GM21390 (cell line): ENCODE data around the gene EPB41L2.
"Not testable (repeated sequence)": the region's sequence is repeated elsewhere in the genome, so short reads cannot be mapped to it uniquely, and the experiment has no call there.

Source experiments
- ATAC-seq: cut with Tn5 transposase; IDR thresholded peaks from one replicate; pipeline ENCODE4 v1.9.1; 2021; ENCODE audit not compliant: unreplicated experiment

The EPB41L2 gene

DNA sequence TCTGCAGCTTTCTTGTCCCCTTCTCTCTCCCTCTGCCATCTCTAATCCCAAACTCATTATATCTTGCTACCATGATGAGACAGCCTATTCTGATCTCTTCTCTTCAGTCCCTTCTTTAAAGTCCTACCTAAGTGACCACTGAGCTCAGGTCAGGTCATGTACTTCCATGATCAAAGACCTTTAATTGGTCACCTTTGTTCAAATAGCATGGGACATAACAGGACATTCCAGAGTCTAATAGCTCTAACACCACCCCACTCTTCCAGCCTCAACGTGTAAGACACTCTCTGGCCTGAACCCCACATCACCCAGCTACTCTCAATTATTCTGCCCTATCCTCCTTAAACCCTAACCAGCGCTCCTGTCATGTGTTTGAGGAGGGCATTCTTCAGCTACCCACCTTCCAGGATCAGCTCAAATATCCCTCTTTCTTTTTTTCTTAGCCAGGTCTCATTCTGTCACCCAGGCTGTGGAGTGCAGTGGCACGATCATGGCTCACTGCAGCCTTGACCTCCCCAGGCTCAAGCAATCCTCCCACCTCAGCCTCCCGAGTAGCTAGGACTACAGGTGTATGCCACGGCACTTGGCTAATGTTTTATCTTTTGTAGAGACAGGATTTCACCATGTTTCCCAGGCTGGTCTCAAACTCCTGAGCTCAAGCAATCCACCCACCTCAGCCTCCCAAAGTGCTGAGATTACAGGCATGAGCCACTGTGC lies 237.9 kb downstream of the EPB41L2 start:
- no peak for ATAC-seq

DNA sequence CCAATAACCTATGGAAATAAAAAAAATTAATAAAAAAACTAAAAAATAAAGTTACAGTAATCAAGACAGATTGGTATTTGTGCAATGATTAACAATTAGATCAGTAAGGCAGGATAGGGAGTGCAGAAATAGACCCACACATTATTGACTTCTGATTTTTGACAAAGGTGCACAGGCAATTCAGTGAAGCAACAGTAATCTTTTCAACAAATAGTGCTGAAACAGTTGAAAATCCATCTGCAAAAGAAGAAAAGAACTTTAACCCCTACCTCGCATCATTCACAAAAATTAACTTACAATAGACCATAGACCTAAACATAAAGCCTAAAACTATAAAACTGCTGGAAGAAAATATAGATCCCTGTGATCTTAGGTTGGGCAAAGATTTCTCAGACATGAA lies 240.3 kb downstream of the EPB41L2 start:
- no peak for ATAC-seq

DNA sequence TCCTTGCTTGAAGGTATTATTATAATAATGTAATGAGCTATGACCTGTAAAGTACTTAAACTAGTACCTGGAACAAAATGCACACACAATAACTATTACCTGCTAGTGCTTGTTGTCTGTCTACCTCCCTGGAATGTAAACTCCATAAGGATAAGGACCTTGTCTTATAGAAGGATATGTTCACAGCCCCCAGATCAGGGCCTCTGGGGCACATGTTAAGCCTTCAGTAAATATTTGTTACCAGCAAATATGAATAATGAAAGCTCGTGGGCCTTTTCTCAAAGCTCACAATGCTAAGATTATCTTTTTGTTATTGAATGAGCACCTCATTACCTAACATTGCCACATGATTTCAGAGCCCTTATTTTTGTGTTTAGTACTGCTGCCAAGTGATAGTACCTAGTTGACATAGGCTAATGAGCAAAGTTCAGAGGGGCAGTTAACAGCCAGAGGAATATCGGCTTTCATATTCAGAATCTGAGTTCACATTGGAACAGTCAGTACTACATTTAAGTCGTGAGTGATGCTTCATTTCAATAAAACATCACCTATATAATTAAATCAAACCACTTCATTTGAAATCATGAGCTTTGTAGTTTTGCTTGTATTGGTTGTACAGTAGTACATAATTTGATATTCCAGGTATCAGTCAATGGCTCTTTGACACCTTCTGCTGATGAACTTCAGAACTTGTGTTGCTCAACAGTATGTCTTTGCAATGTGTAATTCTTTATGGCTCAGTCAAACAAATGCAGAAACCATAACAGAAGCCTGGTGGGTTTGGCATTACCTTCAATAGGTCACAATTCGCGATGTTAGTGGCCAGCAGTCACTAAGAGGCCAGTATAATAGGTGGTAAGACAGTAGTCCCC lies 247.6 kb downstream of the EPB41L2 start:
- no peak for ATAC-seq

DNA sequence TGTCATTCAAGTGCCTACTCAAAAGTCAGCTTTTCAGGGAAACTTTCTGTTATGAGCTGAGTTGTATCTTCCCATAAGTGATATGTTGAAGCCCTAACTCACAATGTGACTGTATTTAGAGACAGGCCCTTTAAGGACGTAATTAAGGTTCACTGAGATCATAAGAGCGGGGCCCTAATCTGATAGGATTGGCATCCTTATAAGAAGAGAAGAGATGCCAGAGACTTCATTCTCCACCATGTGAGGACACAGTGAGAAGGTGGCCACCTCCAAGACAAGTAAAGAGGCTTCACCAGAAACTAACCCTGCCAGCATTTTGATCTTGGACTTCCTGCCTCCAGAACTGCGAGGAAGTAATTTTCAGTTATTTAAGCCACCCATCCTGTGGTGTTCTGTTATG lies 248.5 kb downstream of the EPB41L2 start:
- no peak for ATAC-seq

DNA sequence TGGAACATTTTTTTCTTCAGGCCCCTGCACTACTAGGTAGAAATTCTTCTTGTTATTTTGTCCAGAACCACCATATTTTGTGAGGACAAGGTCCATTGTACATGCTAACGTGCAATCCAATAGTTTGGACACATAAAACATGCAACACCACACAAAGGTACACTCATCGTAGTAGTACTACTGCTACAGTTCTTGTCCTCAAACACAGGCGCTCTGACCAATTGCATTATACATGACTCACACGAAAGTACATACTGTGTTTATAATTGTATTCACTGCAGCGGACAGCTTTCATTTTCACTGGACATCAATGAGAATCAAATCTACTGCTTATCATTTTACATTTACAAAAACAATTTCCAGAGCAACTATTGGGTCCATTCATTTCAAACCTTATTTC lies 251.1 kb downstream of the EPB41L2 start:
- no peak for ATAC-seq

DNA sequence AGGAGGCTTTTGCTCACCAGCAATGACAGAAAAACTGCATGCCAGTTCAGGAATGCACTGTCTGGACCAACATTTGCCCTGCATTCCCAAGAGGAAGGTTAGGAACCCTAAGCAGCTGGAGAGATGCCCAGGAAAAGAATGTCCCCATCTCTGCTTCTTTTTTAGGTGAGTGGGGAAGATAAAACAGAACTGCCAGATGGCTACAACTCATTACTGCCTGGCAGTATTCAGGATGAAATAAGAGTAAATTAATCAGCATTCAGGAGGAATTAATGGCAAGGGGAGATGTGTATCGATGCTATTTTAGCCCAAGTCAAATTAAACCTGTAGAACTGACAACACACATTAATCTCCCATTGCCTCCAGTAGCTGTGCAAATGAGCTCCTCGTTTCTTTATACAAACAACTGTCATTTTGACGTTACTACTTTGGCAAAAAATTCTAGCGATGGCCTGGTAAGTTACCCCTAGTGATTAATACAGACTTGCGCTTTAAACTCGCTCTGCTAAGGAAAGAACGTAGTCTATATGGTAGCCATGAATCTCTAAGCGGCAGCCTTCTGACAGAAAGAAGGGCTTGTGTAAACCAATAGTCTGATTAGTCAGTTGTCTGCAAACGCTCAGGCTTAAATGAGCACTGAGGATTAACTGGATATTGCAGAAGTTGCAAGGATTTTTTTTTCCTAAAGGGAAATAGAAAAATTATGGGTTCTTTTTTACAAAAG lies 252.6 kb downstream of the EPB41L2 start:
- ATAC-seq, result no peak

DNA sequence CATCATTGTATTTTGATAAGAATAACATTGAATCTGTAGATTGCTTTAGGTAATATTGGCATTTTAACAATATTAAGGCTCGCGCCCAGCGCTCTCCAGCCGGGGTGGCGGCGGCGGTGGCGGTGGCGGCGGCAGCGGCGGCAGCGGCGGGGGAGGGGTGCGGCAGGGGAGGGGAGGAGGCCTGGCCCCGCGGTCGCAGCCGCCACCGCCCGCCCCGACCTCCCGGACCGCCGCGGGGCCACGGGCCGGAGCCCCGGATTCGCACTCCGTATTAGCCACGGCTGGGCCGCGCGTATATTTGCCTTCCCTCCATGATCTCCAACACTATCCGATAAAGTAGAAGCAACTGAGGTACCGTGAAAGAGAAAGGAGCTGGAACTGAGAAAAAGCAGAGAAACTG lies 261.7 kb downstream of the EPB41L2 start:
- not testable (repeated sequence) for ATAC-seq

DNA sequence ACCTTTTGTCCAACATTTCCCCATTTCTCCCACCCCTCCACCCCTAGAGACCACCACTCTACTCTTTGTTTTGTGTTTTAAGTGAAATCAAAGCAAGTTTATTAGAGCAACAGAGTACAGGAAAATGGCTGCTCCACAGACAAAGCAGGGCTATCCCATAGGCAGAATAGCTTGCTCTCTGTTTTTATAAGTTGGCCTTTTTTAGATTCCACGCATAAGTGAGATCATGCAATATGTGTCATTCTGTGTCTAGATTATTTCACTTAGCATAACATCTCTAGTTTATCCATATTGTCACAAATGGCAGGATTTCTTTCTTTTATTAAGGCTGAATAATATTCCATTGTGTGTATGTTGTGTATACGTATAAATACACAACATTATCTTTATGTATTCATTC lies 266.0 kb downstream of the EPB41L2 start:
- ATAC-seq, result no peak

DNA sequence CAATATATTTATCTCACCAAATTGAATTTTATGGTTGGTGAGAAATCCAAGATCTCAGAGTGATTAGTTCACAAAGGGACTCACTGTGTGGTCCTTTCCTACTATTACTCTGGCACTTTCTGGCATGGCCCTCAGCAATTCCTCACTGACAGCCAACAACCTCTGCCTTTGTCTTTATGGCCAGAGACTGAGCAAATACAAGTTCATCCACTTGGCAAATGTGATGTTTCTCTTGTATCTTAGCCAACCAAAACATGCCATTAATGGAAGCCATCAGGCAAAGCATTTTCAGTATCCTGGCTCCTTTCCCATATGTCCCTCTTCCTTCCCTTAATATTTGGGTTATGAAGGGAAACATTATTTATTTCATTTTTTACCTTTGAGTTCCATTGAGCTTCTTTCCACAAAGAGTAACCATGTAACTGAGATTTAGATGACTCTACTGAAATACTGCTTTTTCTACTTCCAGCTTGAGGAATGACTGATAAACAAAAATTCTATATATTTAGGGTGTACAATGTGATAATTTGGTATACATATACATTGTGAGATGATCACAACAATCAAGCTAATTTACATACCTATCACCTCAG lies 266.6 kb downstream of the EPB41L2 start:
- no peak for ATAC-seq

DNA sequence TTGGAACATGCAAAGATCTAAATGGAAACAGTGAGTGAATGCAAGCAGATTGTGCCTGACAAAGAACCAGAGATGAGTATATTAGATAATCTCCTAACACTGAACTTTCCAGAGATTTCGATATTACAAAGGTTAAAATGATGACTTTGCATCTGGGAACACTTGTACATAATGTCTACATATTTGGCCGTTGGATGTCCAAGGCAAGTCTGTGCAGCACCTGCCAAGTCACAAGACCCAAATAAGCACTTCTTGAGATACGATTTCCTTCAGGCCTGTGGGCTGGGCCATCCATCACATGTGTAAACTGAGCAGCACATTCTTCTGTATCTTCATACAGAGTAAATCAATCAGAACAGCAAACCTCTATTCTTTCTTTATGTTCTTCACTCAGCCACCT lies 268.3 kb downstream of the EPB41L2 start:
- ATAC-seq, result no peak

DNA sequence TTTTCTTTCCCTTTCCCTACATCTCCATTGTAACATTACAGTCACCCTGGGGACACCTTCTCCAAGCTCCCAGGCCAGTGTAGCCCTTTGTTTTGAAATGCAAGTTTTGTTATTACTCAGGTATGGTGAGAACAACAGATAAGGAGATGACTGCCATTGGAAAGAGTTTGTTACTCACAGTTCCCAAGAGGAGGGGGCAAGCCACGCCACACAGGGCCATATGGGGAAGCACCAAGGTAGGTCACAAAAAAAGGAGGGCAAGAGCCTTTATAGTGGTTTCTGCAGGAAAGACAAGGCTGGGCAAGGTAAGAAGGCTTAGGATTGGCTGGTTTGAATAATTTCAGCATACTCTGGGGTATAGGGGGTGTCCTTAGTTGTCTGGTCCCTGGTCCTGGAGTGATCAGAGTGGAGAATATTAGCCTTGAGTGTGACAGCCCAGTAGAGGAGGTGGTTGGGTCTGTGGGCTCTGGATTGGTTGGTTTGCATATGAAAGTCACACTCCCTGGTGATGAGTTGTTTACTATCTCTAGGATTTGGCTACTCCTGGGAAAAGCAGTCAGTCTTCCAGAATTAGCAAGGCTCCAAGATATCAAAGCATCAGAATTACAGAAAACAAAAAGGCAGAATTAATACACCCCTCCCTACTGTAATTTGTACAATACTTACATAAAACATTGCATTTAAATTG lies 268.9 kb downstream of the EPB41L2 start:
- no peak for ATAC-seq
